GM12878 (cell line): ENCODE measurements around the gene ZNF423. TPM values are rescaled to one million over a fixed set of nuclear protein-coding genes. Genes with fewer than 3 reads are reported as not detected.

ENCODE experiments used
- ATAC-seq: fragments of 200-7000 bp; cut with Tn5 transposase; 3 replicates; pipeline ENCODE4 v1.9.1; 2020; ENCODE audit warnings: mild to moderate bottlenecking, moderate library complexity
- BruUV-seq: library from RNA; stranded (reverse); fragments of 400-500 nt; replicated peaks from 2 replicates; lab custom pipeline; 2021; lab: Mats Ljungman, UMichigan
- CTCF ChIA-PET: fragments of 300-600 bp; sonication (Branson Sonifier 250); formaldehyde crosslinking; extraction: SDS; loops from one replicate; lab custom pipeline; 2021; ENCODE audit warnings: inconsistent platforms; lab: Yijun Ruan, JAX
- POLR2A ChIA-PET: fragments of 350-600 bp; formaldehyde crosslinking; extraction: SDS; loops from one replicate; lab custom pipeline; 2021; ENCODE audit warnings: inconsistent platforms; lab: Charles Lee
- RAD21 ChIA-PET: fragments of 300-600 bp; sonication (Branson Sonifier 250); formaldehyde crosslinking; loops from one replicate; lab custom pipeline; 2023; ENCODE audit warnings: antibody characterized with exemption; ENCODE audit not compliant: unreplicated experiment; lab: Charles Lee
- SMC1A ChIA-PET: fragments of 300-600 bp; sonication (Branson Sonifier 250); formaldehyde crosslinking; loops from one replicate; lab custom pipeline; 2023; ENCODE audit not compliant: unreplicated experiment, uncharacterized antibody; lab: Charles Lee
- DNase-seq: peaks from one replicate; pipeline ENCODE4 v3.0.0-alpha.2; 2011; ENCODE audit warnings: low read depth, low spot score
- FAIRE-seq: peaks from 3 replicates; lab custom pipeline; 2011; peaks lifted over from hg19 to GRCh38; lab: Jason Lieb, UNC
- H2AFZ ChIP-seq: 2 replicates; pipeline ENCODE4 v1.6.0; 2011; ENCODE audit warnings: low read depth, low read length, control low read depth; ENCODE audit not compliant: control insufficient read depth
- H3K27ac ChIP-seq: 2 replicates; pipeline ENCODE4 v1.5.1; 2011; ENCODE audit warnings: control low read depth; ENCODE audit not compliant: control insufficient read depth, insufficient read depth
- H3K27me3 ChIP-seq, 2 experiments: replicated peaks in 1 of 2; 2 replicates each; pipeline versions ENCODE4 v1.6.0 to v1.6.1; 2011; ENCODE audit warnings: low read length in 1 of 2; ENCODE audit not compliant: control insufficient read depth in 2 of 2, insufficient read depth in 2 of 2
- H3K36me3 ChIP-seq, 2 experiments: 2 replicates each; pipeline ENCODE4 v1.5.1; 2011; ENCODE audit warnings: low read length in 1 of 2; ENCODE audit not compliant: control insufficient read depth in 2 of 2, insufficient read depth in 2 of 2
- H3K4me1 ChIP-seq: 2 replicates; pipeline ENCODE4 v1.6.1; 2011; ENCODE audit warnings: mild to moderate bottlenecking, low read length, moderate library complexity, mixed read lengths; ENCODE audit not compliant: control insufficient read depth, insufficient read depth
- H3K4me2 ChIP-seq: 2 replicates; pipeline ENCODE4 v1.6.0; 2011; ENCODE audit warnings: control low read depth; ENCODE audit not compliant: control insufficient read depth, insufficient read depth
- H3K4me3 ChIP-seq: fragments of 200-600 bp; sonication (generic); 2 replicates; pipeline ENCODE4 v1.5.1; 2016
- H3K79me2 ChIP-seq: 2 replicates; pipeline ENCODE4 v1.6.0; 2011; ENCODE audit warnings: low read length; ENCODE audit not compliant: control insufficient read depth, insufficient read depth
- H3K9ac ChIP-seq: 2 replicates; pipeline ENCODE4 v1.8.0; 2011; ENCODE audit warnings: low read length, control low read depth, mixed read lengths; ENCODE audit not compliant: control insufficient read depth, insufficient read depth
- H3K9me3 ChIP-seq: replicated peaks from 3 replicates; pipeline ENCODE4 v1.5.1; 2011; ENCODE audit warnings: mild to moderate bottlenecking, low read length; ENCODE audit not compliant: control insufficient read depth, insufficient read depth
- H4K20me1 ChIP-seq: 2 replicates; pipeline ENCODE4 v1.6.0; 2011; ENCODE audit not compliant: control insufficient read depth, insufficient read depth
- ASH2L ChIP-seq: fragments of 300-600, 200-600 bp; sonication (generic); IDR thresholded peaks from 2 replicates; pipeline ENCODE4 v1.6.1; 2017; ENCODE audit warnings: low read depth, mild to moderate bottlenecking, borderline replicate concordance
- CUX1 ChIP-seq: IDR thresholded peaks from 2 replicates; pipeline ENCODE4 v1.6.1; 2012; ENCODE audit warnings: improper control_type of control experiment, low read depth, low read length; ENCODE audit not compliant: insufficient replicate concordance
- EZH2 ChIP-seq: IDR thresholded peaks from 2 replicates; pipeline ENCODE4 v1.6.1; 2012; ENCODE audit warnings: low read depth, mild to moderate bottlenecking, control low read depth, inconsistent platforms, low read length, borderline replicate concordance; ENCODE audit not compliant: control insufficient read depth
- HDAC6 ChIP-seq: fragments of 200-600 bp; sonication (generic); IDR thresholded peaks from one replicate; pipeline ENCODE4 v1.8.0; 2017; ENCODE audit warnings: antibody characterized with exemption; ENCODE audit not compliant: unreplicated experiment
- IKZF2 ChIP-seq, 2 experiments: fragments of 450-650 bp; IDR thresholded peaks; 2 replicates each; pipeline ENCODE4 v1.6.1; 2017; ENCODE audit warnings: mild to moderate bottlenecking in 2 of 2, moderate library complexity in 2 of 2
- MXI1 ChIP-seq: fragments of 150-350 bp; IDR thresholded peaks from 2 replicates; pipeline ENCODE4 v1.6.1; 2011; ENCODE audit warnings: low read depth, mild to moderate bottlenecking, inconsistent platforms, low read length, improper control_type of control experiment
- POLR2A ChIP-seq: IDR thresholded peaks from 2 replicates; pipeline ENCODE4 v1.6.1; 2011; ENCODE audit warnings: low read depth, mild to moderate bottlenecking, low read length
- POLR2AphosphoS2 ChIP-seq: IDR thresholded peaks from 2 replicates; pipeline ENCODE4 v1.6.1; 2011; ENCODE audit warnings: low read depth, mild to moderate bottlenecking, low read length, improper control_type of control experiment, moderate library complexity
- RBBP5 ChIP-seq: fragments of 200-600 bp; sonication (generic); conservative IDR thresholded peaks from 2 replicates; pipeline ENCODE4 v1.6.1; 2016
- RELA ChIP-seq: fragments of 450-650 bp; IDR thresholded peaks from 2 replicates; pipeline ENCODE4 v1.8.0; 2014; ENCODE audit warnings: borderline replicate concordance; ENCODE audit not compliant: partially characterized antibody
- SMAD1 ChIP-seq: fragments of 450-650 bp; IDR thresholded peaks from 2 replicates; pipeline ENCODE4 v1.6.1; 2018; ENCODE audit warnings: mild to moderate bottlenecking, low read depth; ENCODE audit not compliant: partially characterized antibody
- ZNF274 ChIP-seq: IDR thresholded peaks from one replicate; pipeline ENCODE4 v1.8.0; 2011; ENCODE audit not compliant: insufficient read length, insufficient read depth
- WGBS: methylation state at CpG from one replicate; pipeline ENCODE4 v1.1.6; 2016; ENCODE audit warnings: low lambda C conversion rate; ENCODE audit not compliant: insufficient replicate concordance, insufficient coverage; ENCODE audit errors: missing lambda C conversion rate; 5-methylcytosine and 5-hydroxymethylcytosine counted together
- in situ Hi-C: fragments of 300-500 bp; cut with MboI; formaldehyde crosslinking; loops from 9 replicates; pipeline ENCODE4 v1.14.3; 2018; ENCODE audit warnings: mixed read lengths
- intact Hi-C: fragments of 100-400 bp; cut with micrococcal nuclease; formaldehyde crosslinking; loops from one replicate; pipeline ENCODE4 v1.14.2; 2022; ENCODE audit not compliant: unreplicated experiment
- polyA plus RNA-seq, 11 experiments: library from polyadenylated mRNA; depleted of rRNA in 4 of 11; unstranded in 6 of 11; stranded (reverse) in 5 of 11; fragments of >200 nt; fragmentation: Nextera tagmentation in 4 of 11; fragmentation: Illumina TruSeq in 1 of 11; extraction: Ambion mirVana in 4 of 11; extraction: Trizol in 1 of 11; gene quantifications; 1 replicate in 1 of 11; 2 replicates in 10 of 11; pipeline versions ENCODE4 v1.2.1 to v1.2.3, GENCODE V29; 2011 to 2016; ENCODE audit warnings: inconsistent platforms in 2 of 11, missing spikeins in 2 of 11, low read depth in 1 of 11
- total RNA-seq, 4 experiments: library from RNA; depleted of rRNA in 3 of 4; stranded (reverse); fragments of >200 nt in 3 of 4; fragmentation: Illumina TruSeq in 1 of 4; extraction: Trizol in 1 of 4; gene quantifications; 2 replicates each; pipeline versions ENCODE4 v1.2.1 to v1.2.3, GENCODE V29; 2013 to 2021

The ZNF423 gene
- total and polyA plus RNA-seq, 10 of the 15 experiments (the other 5 are each of a cell fraction or from before 2014, with no cell fraction given): 0.03 to 0.64 (median 0.10) TPM

GRCh38 chr16:49523435-49524159 lies 332.3 kb downstream of the ZNF423 start:
- H4K20me1 ChIP-seq: no peaks in the 10 kb centered on the region
- H2AFZ ChIP-seq: no peak overlapping the region
- H3K9me3 ChIP-seq: no peaks in the 10 kb centered on the region
- DNase-seq (no peak), FAIRE-seq (no peak), ATAC-seq (no peak)
- RAD21 ChIA-PET: no interaction called here
- no peaks in the 10 kb centered on the region; a peak in 1 of 4 replicates for H3K27me3 ChIP-seq
- in situ Hi-C loops (no loop called here), intact Hi-C loops (no loop called here)
- no peak overlapping the region for H3K9ac ChIP-seq
- CTCF ChIA-PET: no interaction called here
- no peak overlapping the region for H3K4me3 ChIP-seq
- BruUV-seq: no TSS peak
- H3K4me2 ChIP-seq: no peak overlapping the region
- SMC1A ChIA-PET: no interaction called here
- no peaks in the 10 kb centered on the region for H3K4me1 ChIP-seq
- H3K79me2 ChIP-seq: no peaks in the 10 kb centered on the region
- no peaks in the 10 kb centered on the region for H3K36me3 ChIP-seq
- 33% methylated on average over 17 of the region's 17 CpGs for WGBS
- no peak overlapping the region for H3K27ac ChIP-seq
- POLR2A ChIA-PET: no interaction called here
- no peak for TF ChIP-seq RBBP5

- no peaks in the 10 kb centered on the region for H3K79me2 ChIP-seq
- no peak overlapping the region for H3K9ac ChIP-seq
- no peaks in the 10 kb centered on the region for H4K20me1 ChIP-seq
- H3K4me1 ChIP-seq: no peaks in the 10 kb centered on the region
- no peak overlapping the region for H3K27ac ChIP-seq
- no peak overlapping the region for H3K4me2 ChIP-seq
- H2AFZ ChIP-seq: no peak overlapping the region
- ChIA-PET SMC1A (no interaction called here), RAD21 (no interaction called here), CTCF (no interaction called here), POLR2A (no interaction called here)
- 55% methylated on average over 7 of the region's 7 CpGs for WGBS
- H3K36me3 ChIP-seq: no peaks in the 10 kb centered on the region
- no peak for FAIRE-seq
- no peak for DNase-seq
- no TSS peak for BruUV-seq
- intact Hi-C loops: no loop called here
- H3K4me3 ChIP-seq: no peak overlapping the region
- in situ Hi-C loops: no loop called here
- ATAC-seq: peak; percentile 11; the same call in 2 of the 3 replicates
- no peaks in the 10 kb centered on the region; a peak in 1 of 4 replicates for H3K27me3 ChIP-seq
- H3K9me3 ChIP-seq: no peaks in the 10 kb centered on the region
- no peak for TF ChIP-seq EZH2
- TF ChIP-seq POLR2AphosphoS2: no peak
- TF ChIP-seq RELA: no peak
- no peak for TF ChIP-seq SMAD1
- TF ChIP-seq HDAC6: no peak
- no peak for TF ChIP-seq CUX1
- no peak for TF ChIP-seq ASH2L
- TF ChIP-seq MXI1: no peak
- TF ChIP-seq IKZF2 (IDR thresholded peaks at IDR 0.05): no peak
- TF ChIP-seq POLR2A: no peak
- no peak for TF ChIP-seq ZNF274
These were observed 334.1 kb downstream of the ZNF423 start for GRCh38 chr16:49521734-49522325.
